GM23338 (cell line): ENCODE data around the gene SPATA31C1. TPM values are rescaled to one million over a fixed set of nuclear protein-coding genes. Genes with fewer than 3 reads are reported as not detected.

Experiments used
- polyA plus RNA-seq: library from polyadenylated mRNA; unstranded; fragments of >200 nt; fragmentation: Nextera tagmentation; extraction: Ambion mirVana; gene quantifications from 2 replicates; pipeline ENCODE4 v1.2.1, GENCODE V29; 2016
- total RNA-seq: library from RNA; depleted of rRNA; stranded (reverse); fragments of >200 nt; shearing (Covaris generic); gene quantifications from 2 replicates; pipeline ENCODE4 v1.2.3, GENCODE V29; 2014; rRNA removed

Gene SPATA31C1
- total and polyA plus RNA-seq, 2 experiments from 2014 or later = not detected

Other genes with a start within 250 kb of the SPATA31C1 start
- gene CTSL, start 191.8 kb upstream of the SPATA31C1 start, total RNA-seq = 30.4 and 34.5 TPM in 2 replicates
- 34.5 and 35.3 TPM in 2 replicates for gene CTSL, start 191.8 kb upstream of the SPATA31C1 start, polyA plus RNA-seq
- gene SPATA31E1, start 35.1 kb upstream of the SPATA31C1 start, total RNA-seq = not detected in 2 replicates
- gene SPATA31E1, start 35.1 kb upstream of the SPATA31C1 start, polyA plus RNA-seq = 0.05 TPM in 2 replicates
- gene CDK20, start 56.6 kb downstream of the SPATA31C1 start, total RNA-seq = 3.2 and 3.6 TPM in 2 replicates
- gene CDK20, start 56.6 kb downstream of the SPATA31C1 start, polyA plus RNA-seq = 2.1 and 2.5 TPM in 2 replicates
- gene SPATA31C2, start 220.5 kb downstream of the SPATA31C1 start, total RNA-seq = 0.12 and 0.35 TPM in 2 replicates
- gene SPATA31C2, start 220.5 kb downstream of the SPATA31C1 start, polyA plus RNA-seq = 0.08 and 0.16 TPM in 2 replicates